Fibroblast of the aortic adventitia (primary cell): ENCODE data around the gene UTS2B. TPM values are rescaled to one million over a fixed set of nuclear protein-coding genes. Genes with fewer than 3 reads are reported as not detected.

Experiments used
- DNase-seq: peaks from one replicate; pipeline ENCODE4 v3.0.0-alpha.2; 2010; ENCODE audit warnings: low read depth
- H3K4me3 ChIP-seq: 2 replicates; pipeline ENCODE4 v1.5.1; 2011; ENCODE audit warnings: low read depth, mild to moderate bottlenecking, control low read depth, low read length, moderate library complexity
- total RNA-seq: library from RNA; depleted of rRNA; stranded (reverse); fragments of >200 nt; gene quantifications from 2 replicates; pipeline ENCODE4 v1.2.3, GENCODE V29; 2012; ENCODE audit warnings: low replicate concordance
- TF ChIP-seq, protein P1 (sequence below): IDR thresholded peaks from 2 replicates; pipeline ENCODE4 v1.5.1; 2011; ENCODE audit warnings: mild to moderate bottlenecking, low read length, control low read depth, inconsistent platforms; ENCODE audit not compliant: insufficient read depth

UTS2B gene
- total RNA-seq, 1 donor = 1.3 TPM

DNA sequence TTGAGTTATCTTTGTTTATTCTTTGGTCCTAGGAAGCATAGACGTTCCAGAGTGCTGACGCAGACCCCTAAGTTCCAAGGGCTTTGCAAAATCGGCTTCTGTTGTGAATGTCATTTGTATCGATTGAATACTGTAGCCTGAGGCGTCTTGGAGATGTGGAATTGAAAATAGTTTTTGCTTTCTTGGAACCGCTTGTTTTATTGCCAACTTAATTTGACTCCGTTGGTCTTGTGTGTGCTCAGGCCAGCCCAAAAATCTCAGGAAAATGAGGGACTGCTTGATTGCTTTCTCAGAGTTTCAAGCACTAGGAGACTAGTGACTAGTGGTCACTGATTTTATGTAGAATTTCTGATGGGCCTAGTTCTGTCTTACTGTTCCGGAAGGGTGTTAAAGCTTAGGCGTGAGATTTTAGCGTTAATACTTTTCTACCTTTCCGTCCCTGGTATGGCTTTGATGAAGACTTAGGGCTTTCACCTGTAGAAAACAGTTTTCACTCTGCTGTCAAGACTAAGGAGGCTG is 263 bp upstream of the UTS2B start:
- DNase-seq = peak; percentile 81
- TF ChIP-seq, protein P1, sequence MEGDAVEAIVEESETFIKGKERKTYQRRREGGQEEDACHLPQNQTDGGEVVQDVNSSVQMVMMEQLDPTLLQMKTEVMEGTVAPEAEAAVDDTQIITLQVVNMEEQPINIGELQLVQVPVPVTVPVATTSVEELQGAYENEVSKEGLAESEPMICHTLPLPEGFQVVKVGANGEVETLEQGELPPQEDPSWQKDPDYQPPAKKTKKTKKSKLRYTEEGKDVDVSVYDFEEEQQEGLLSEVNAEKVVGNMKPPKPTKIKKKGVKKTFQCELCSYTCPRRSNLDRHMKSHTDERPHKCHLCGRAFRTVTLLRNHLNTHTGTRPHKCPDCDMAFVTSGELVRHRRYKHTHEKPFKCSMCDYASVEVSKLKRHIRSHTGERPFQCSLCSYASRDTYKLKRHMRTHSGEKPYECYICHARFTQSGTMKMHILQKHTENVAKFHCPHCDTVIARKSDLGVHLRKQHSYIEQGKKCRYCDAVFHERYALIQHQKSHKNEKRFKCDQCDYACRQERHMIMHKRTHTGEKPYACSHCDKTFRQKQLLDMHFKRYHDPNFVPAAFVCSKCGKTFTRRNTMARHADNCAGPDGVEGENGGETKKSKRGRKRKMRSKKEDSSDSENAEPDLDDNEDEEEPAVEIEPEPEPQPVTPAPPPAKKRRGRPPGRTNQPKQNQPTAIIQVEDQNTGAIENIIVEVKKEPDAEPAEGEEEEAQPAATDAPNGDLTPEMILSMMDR = no peak
- peak overlapping the region; percentile 80 for H3K4me3 ChIP-seq

DNA sequence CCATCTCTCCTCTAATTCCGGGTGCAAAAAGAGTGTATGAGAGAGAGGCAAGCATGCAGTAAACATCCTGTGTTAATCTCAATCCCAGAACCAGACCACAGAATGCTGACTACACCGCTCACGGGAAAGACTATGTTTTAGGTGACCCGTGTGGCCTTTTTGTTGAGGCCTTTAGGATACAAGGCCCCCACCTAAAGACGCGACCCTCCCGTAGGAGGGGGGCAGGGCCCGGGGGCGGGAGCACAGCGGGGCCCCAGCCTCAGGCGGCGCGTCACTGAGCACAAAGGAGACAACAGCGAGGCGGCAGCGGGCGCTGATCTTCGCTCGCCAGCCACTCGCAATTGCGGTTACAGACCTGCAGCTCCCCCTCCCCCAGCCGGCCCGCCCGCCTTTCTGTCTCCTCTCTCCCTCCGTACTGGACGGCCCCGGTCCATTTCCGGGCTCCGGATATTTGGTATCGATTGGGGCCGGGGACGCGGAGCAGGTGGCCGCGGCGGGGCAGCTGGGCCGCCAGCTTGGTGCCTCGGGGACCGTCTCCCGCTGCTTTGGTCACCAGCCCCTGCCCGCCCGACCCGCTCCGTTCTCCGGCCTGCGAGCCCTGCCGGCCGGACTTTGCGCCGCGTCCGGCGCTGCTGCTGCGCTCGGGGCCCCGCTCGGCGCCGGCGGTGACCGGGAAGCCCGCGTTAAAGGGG is 1.2 kb downstream of the UTS2B start, which contains the start of gene CCDC50:
TSS of gene CCDC50 (plus strand) at position 433 of the 692 bp plus-strand sequence. CDS start 281 bp downstream, outside the sequence.
- peak within 1 kb of the TSS; percentile 80 for H3K4me3 ChIP-seq
- TF ChIP-seq, protein P1 = no peak
- DNase-seq = peak; percentile 68

DNA sequence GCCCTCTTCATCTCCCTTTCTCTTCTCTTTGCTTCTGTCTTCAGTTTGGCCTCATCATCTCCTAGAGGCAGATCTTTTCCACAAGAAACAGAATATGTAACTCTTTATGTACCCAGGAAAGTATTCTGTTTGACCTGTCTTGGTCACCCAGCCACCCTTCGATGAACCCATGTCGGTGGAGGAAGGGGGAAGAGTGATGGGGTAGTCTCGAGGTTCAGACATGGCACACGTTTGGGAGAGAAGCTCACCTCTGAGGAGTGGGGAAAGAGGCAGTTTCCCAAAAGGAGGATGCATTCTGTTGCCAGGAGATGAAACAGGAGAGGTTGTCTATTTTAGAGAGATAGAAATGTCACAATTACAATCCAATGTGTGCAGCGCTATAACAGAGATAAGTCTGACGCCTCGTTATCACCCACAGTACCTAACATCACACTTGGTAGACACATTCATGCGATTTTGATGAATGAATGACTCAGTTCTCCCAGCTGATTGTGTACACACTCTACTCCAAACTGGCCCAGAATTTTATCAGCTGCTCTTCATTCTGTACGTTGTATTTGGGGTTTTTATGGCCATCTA is 1.9 kb downstream of the UTS2B start:
- TF ChIP-seq, protein P1 = no peak
- H3K4me3 ChIP-seq = peak overlapping the region; percentile 80
- DNase-seq = no peak

DNA sequence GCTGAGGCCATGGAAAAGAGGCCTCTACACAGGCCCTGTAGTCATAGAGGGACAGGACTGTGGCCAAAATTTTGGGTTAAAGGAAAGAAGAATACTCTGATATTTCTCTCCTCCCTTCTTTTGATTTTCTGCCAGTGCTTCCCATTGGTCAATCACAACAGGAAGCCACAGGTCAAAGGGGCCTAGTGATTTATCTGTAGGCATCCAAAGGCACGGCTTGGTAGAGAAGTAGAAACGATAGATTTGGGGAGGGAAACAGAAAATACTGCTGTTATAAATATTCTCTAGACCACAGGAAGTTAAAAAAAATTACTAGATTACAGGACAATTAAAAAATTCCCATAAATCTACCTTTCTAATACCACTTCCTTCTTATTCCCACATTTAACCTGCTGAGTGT is 2.8 kb downstream of the UTS2B start:
- no peak for DNase-seq
- TF ChIP-seq, protein P1 = no peak
- H3K4me3 ChIP-seq = no peak overlapping the region

DNA sequence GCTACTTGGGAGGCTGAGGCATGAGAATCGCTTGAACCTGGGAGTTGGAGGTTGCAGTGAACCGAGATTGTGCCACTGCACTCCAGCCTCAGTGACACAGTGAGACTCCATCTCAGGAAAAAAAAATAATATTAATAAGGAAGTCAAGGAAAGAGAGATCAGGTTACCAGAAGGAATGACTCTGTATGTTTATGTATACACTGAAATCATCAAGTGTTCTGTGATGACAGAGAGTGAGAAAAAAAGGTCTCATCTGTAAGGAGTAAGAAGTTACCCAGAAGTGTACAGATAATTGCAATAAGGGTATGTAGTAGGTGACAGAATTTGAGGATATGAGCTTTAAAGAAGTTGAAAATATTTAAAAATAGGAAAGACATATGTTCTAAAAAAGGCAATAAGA is 5.4 kb downstream of the UTS2B start:
- TF ChIP-seq, protein P1 = no peak
- no peak overlapping the region for H3K4me3 ChIP-seq
- no peak for DNase-seq

DNA sequence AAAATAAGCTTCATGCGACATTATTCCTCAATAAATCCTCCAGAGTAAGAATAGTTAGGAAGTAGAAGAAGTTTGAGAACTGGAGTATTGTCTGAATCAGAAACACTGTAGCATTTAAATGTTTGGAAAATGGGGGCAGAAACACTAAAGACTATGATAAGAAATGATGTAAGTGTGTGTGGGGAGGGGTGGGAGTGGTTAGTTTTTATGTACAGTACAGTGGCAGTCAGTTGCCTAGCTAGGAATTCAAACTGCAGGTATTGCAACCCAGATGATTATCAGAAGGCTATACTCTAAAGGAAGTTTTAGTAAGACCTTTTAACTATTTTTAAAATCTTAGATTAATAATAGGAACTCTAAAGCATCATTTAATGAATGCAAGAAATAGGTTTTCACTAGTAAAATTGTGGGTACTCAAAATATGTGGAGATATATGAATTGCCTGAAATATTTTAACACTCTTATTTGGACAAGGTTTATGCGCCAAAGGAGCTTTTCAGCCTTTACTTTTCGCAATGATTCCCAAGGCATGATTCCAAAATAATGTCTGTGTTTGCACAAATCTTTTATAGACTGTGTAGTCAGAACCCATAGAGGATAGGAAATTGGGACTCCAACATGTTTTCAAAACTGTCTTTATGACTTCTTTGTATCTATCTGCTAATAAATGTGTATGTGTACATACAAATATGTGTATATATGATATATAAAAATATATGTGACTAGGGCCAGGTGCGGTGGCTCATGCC is 9.1 kb downstream of the UTS2B start:
- DNase-seq = no peak
- H3K4me3 ChIP-seq = no peak overlapping the region
- TF ChIP-seq, protein P1 = no peak
